GM12878 (cell line): ENCODE measurements around the gene BACE2. TPM values are rescaled to one million over a fixed set of nuclear protein-coding genes. Genes with fewer than 3 reads are reported as not detected.

Experiments
- ATAC-seq: fragments of 200-7000 bp; cut with Tn5 transposase; 3 replicates; pipeline ENCODE4 v1.9.1; 2020; ENCODE audit warnings: mild to moderate bottlenecking, moderate library complexity
- BruUV-seq: library from RNA; stranded (reverse); fragments of 400-500 nt; replicated peaks from 2 replicates; lab custom pipeline; 2021; lab: Mats Ljungman, UMichigan
- CTCF ChIA-PET: fragments of 300-600 bp; sonication (Branson Sonifier 250); formaldehyde crosslinking; extraction: SDS; loops from one replicate; lab custom pipeline; 2021; ENCODE audit warnings: inconsistent platforms; lab: Yijun Ruan, JAX
- POLR2A ChIA-PET: fragments of 350-600 bp; formaldehyde crosslinking; extraction: SDS; loops from one replicate; lab custom pipeline; 2021; ENCODE audit warnings: inconsistent platforms; lab: Charles Lee
- RAD21 ChIA-PET: fragments of 300-600 bp; sonication (Branson Sonifier 250); formaldehyde crosslinking; loops from one replicate; lab custom pipeline; 2023; ENCODE audit warnings: antibody characterized with exemption; ENCODE audit not compliant: unreplicated experiment; lab: Charles Lee
- SMC1A ChIA-PET: fragments of 300-600 bp; sonication (Branson Sonifier 250); formaldehyde crosslinking; loops from one replicate; lab custom pipeline; 2023; ENCODE audit not compliant: unreplicated experiment, uncharacterized antibody; lab: Charles Lee
- DNase-seq: peaks from one replicate; pipeline ENCODE4 v3.0.0-alpha.2; 2011; ENCODE audit warnings: low read depth, low spot score
- FAIRE-seq: peaks from 3 replicates; lab custom pipeline; 2011; peaks lifted over from hg19 to GRCh38; lab: Jason Lieb, UNC
- H2AFZ ChIP-seq: 2 replicates; pipeline ENCODE4 v1.6.0; 2011; ENCODE audit warnings: low read depth, low read length, control low read depth; ENCODE audit not compliant: control insufficient read depth
- H3K27ac ChIP-seq: 2 replicates; pipeline ENCODE4 v1.5.1; 2011; ENCODE audit warnings: control low read depth; ENCODE audit not compliant: control insufficient read depth, insufficient read depth
- H3K27me3 ChIP-seq, 2 experiments: replicated peaks in 1 of 2; 2 replicates each; pipeline versions ENCODE4 v1.6.0 to v1.6.1; 2011; ENCODE audit warnings: low read length in 1 of 2; ENCODE audit not compliant: control insufficient read depth in 2 of 2, insufficient read depth in 2 of 2
- H3K36me3 ChIP-seq, 2 experiments: 2 replicates each; pipeline ENCODE4 v1.5.1; 2011; ENCODE audit warnings: low read length in 1 of 2; ENCODE audit not compliant: control insufficient read depth in 2 of 2, insufficient read depth in 2 of 2
- H3K4me1 ChIP-seq: 2 replicates; pipeline ENCODE4 v1.6.1; 2011; ENCODE audit warnings: mild to moderate bottlenecking, low read length, moderate library complexity, mixed read lengths; ENCODE audit not compliant: control insufficient read depth, insufficient read depth
- H3K4me2 ChIP-seq: 2 replicates; pipeline ENCODE4 v1.6.0; 2011; ENCODE audit warnings: control low read depth; ENCODE audit not compliant: control insufficient read depth, insufficient read depth
- H3K4me3 ChIP-seq: fragments of 200-600 bp; sonication (generic); 2 replicates; pipeline ENCODE4 v1.5.1; 2016
- H3K79me2 ChIP-seq: 2 replicates; pipeline ENCODE4 v1.6.0; 2011; ENCODE audit warnings: low read length; ENCODE audit not compliant: control insufficient read depth, insufficient read depth
- H3K9ac ChIP-seq: 2 replicates; pipeline ENCODE4 v1.8.0; 2011; ENCODE audit warnings: low read length, control low read depth, mixed read lengths; ENCODE audit not compliant: control insufficient read depth, insufficient read depth
- H3K9me3 ChIP-seq: replicated peaks from 3 replicates; pipeline ENCODE4 v1.5.1; 2011; ENCODE audit warnings: mild to moderate bottlenecking, low read length; ENCODE audit not compliant: control insufficient read depth, insufficient read depth
- H4K20me1 ChIP-seq: 2 replicates; pipeline ENCODE4 v1.6.0; 2011; ENCODE audit not compliant: control insufficient read depth, insufficient read depth
- BMI1 ChIP-seq: fragments of 450-650 bp; IDR thresholded peaks from 2 replicates; pipeline ENCODE4 v1.6.1; 2016; ENCODE audit warnings: mild to moderate bottlenecking, moderate library complexity, borderline replicate concordance
- CEBPZ ChIP-seq: fragments of 150-350 bp; IDR thresholded peaks from 2 replicates; pipeline ENCODE4 v1.6.1; 2016; ENCODE audit warnings: low read depth, low read length
- E4F1 ChIP-seq: fragments of 450-650 bp; IDR thresholded peaks from 2 replicates; pipeline ENCODE4 v1.6.1; 2018; ENCODE audit warnings: borderline replicate concordance, mild to moderate bottlenecking; ENCODE audit not compliant: partially characterized antibody
- EED ChIP-seq: sonication (generic); IDR thresholded peaks from 2 replicates; pipeline ENCODE4 v1.6.1; 2016; ENCODE audit warnings: antibody characterized with exemption, low read depth
- NBN ChIP-seq: fragments of 450-650 bp; IDR thresholded peaks from 2 replicates; pipeline ENCODE4 v1.6.1; 2016
- NFYA ChIP-seq: IDR thresholded peaks from 2 replicates; pipeline ENCODE4 v1.6.1; 2011; ENCODE audit warnings: low read depth, mild to moderate bottlenecking, low read length, improper control_type of control experiment, borderline replicate concordance
- NKRF ChIP-seq: fragments of 450-650 bp; conservative IDR thresholded peaks from 2 replicates; pipeline ENCODE4 v1.6.1; 2017; ENCODE audit warnings: mild to moderate bottlenecking, moderate library complexity
- NR2C2 ChIP-seq: IDR thresholded peaks from 2 replicates; pipeline ENCODE4 v1.6.1; 2011; ENCODE audit warnings: borderline replicate concordance, low read depth; ENCODE audit not compliant: control insufficient read depth, insufficient read length
- RBBP5 ChIP-seq: fragments of 200-600 bp; sonication (generic); conservative IDR thresholded peaks from 2 replicates; pipeline ENCODE4 v1.6.1; 2016
- TBL1XR1 ChIP-seq: IDR thresholded peaks from 2 replicates; pipeline ENCODE4 v1.6.1; 2012; ENCODE audit warnings: low read depth, low read length, improper control_type of control experiment
- ZBED1 ChIP-seq: IDR thresholded peaks from 2 replicates; pipeline ENCODE4 v1.6.1; 2016; ENCODE audit warnings: borderline replicate concordance
- ZBTB11 ChIP-seq: fragments of 450-650 bp; formaldehyde crosslinking; IDR thresholded peaks from 2 replicates; pipeline ENCODE4 v1.5.0; 2022; ENCODE audit warnings: mild to moderate bottlenecking, missing genetic modification characterization
- ZNF217 ChIP-seq: fragments of 450-650 bp; IDR thresholded peaks from 2 replicates; pipeline ENCODE4 v1.6.1; 2017; ENCODE audit warnings: antibody characterized with exemption, mild to moderate bottlenecking
- WGBS: methylation state at CpG from one replicate; pipeline ENCODE4 v1.1.6; 2016; ENCODE audit warnings: low lambda C conversion rate; ENCODE audit not compliant: insufficient replicate concordance, insufficient coverage; ENCODE audit errors: missing lambda C conversion rate; 5-methylcytosine and 5-hydroxymethylcytosine counted together
- in situ Hi-C: fragments of 300-500 bp; cut with MboI; formaldehyde crosslinking; loops from 9 replicates; pipeline ENCODE4 v1.14.3; 2018; ENCODE audit warnings: mixed read lengths
- intact Hi-C: fragments of 100-400 bp; cut with micrococcal nuclease; formaldehyde crosslinking; loops from one replicate; pipeline ENCODE4 v1.14.2; 2022; ENCODE audit not compliant: unreplicated experiment
- polyA plus RNA-seq, 11 experiments: library from polyadenylated mRNA; depleted of rRNA in 4 of 11; unstranded in 6 of 11; stranded (reverse) in 5 of 11; fragments of >200 nt; fragmentation: Nextera tagmentation in 4 of 11; fragmentation: Illumina TruSeq in 1 of 11; extraction: Ambion mirVana in 4 of 11; extraction: Trizol in 1 of 11; gene quantifications; 1 replicate in 1 of 11; 2 replicates in 10 of 11; pipeline versions ENCODE4 v1.2.1 to v1.2.3, GENCODE V29; 2011 to 2016; ENCODE audit warnings: inconsistent platforms in 2 of 11, missing spikeins in 2 of 11, low read depth in 1 of 11
- total RNA-seq, 4 experiments: library from RNA; depleted of rRNA in 3 of 4; stranded (reverse); fragments of >200 nt in 3 of 4; fragmentation: Illumina TruSeq in 1 of 4; extraction: Trizol in 1 of 4; gene quantifications; 2 replicates each; pipeline versions ENCODE4 v1.2.1 to v1.2.3, GENCODE V29; 2013 to 2021

BACE2 gene
- total and polyA plus RNA-seq, 10 of the 15 experiments (the other 5 are each of a cell fraction or from before 2014, with no cell fraction given), result 0.04 to 0.69 (median 0.18) TPM; not detected in 5

- TF ChIP-seq ZBTB11, result no peak
- no peak for TF ChIP-seq EED
- TF ChIP-seq BMI1, result no peak
- no peak for TF ChIP-seq E4F1
- TF ChIP-seq NR2C2, result no peak
Measured at GRCh38 chr21:41228006-41228370, 60.0 kb downstream of the BACE2 start (continued).

- H3K27me3 ChIP-seq, result peaks cover 0 to 6% of the 10 kb centered on the region in 2 experiments; a peak in 2 of 4 replicates
- ChIA-PET SMC1A (no interaction called here), POLR2A (no interaction called here), RAD21 (no interaction called here), CTCF (no interaction called here)
- WGBS, result 38% methylated on average over 5 of the region's 5 CpGs
- no peaks in the 10 kb centered on the region for H3K36me3 ChIP-seq
- intact Hi-C loops, result no loop called here
- H3K27ac ChIP-seq, result no peak overlapping the region
- no peaks in the 10 kb centered on the region for H3K79me2 ChIP-seq
- no peaks in the 10 kb centered on the region; the same call in 1 of the 2 replicates for H3K4me1 ChIP-seq
- BruUV-seq, result no TSS peak
- ATAC-seq (no peak), FAIRE-seq (no peak), DNase-seq (no peak)
- H3K9me3 ChIP-seq, result no peaks in the 10 kb centered on the region; the same call in 2 of the 3 replicates
- H2AFZ ChIP-seq, result no peak overlapping the region
- no peaks in the 10 kb centered on the region for H4K20me1 ChIP-seq
- in situ Hi-C loops, result no loop called here
- H3K4me3 ChIP-seq, result no peak overlapping the region
- no peak overlapping the region for H3K4me2 ChIP-seq
- H3K9ac ChIP-seq, result no peak overlapping the region
- TF ChIP-seq RBBP5, result no peak
- no peak for TF ChIP-seq ZNF217
- TF ChIP-seq ZBED1, result no peak
- no peak for TF ChIP-seq NFYA
- TF ChIP-seq NKRF, result no peak
- no peak for TF ChIP-seq NBN
- TF ChIP-seq CEBPZ, result no peak
- TF ChIP-seq TBL1XR1, result no peak
Measured at GRCh38 chr21:41228492-41228891, 60.5 kb downstream of the BACE2 start.
